Right ventricle myocardium inferior (tissue), 1 donor: ENCODE measurements around the gene GTPBP4. TPM values are rescaled to one million over a fixed set of nuclear protein-coding genes. Genes with fewer than 3 reads are reported as not detected.
"Not testable (repeated sequence)": the region's sequence is repeated elsewhere in the genome, so short reads cannot be mapped to it uniquely, and the experiment has no call there.

Experiments used
- ATAC-seq: fragments of 200-7000 bp; cut with Tn5 transposase; one replicate; pipeline ENCODE4 v1.9.1; 2020; ENCODE audit warnings: mild to moderate bottlenecking, moderate library complexity
- DNase-seq: peaks from one replicate; pipeline ENCODE4 v3.0.0; 2021; ENCODE audit errors: missing footprints
- intact Hi-C: fragments of 100-400 bp; cut with DNase I; formaldehyde crosslinking; loops from one replicate; pipeline ENCODE4 v1.11.0; 2022
- total RNA-seq: library from RNA; stranded (reverse); fragmentation: NEBNext Ultra II Directional; extraction: Animal tissue kit (Norgen Biotek cat#: 25700); gene quantifications from one replicate; pipeline ENCODE4 v1.2.1, GENCODE V29; 2021
- donor health status: DM: no; HTN: yes; CAD: no; lungs with severe emphysema.

The GTPBP4 gene
- total RNA-seq, 1 donor from 2014 or later: 29.3 TPM

- ATAC-seq (no peak), DNase-seq (no peak)
- intact Hi-C loops: loop anchor here (5.0 kb wide), 1 partner anchor 358 kb away; the partner anchor contains the start of gene DIP2C
Observed at GRCh38 chr10:1044964-1045363, 56.7 kb downstream of the GTPBP4 start.

DNA sequence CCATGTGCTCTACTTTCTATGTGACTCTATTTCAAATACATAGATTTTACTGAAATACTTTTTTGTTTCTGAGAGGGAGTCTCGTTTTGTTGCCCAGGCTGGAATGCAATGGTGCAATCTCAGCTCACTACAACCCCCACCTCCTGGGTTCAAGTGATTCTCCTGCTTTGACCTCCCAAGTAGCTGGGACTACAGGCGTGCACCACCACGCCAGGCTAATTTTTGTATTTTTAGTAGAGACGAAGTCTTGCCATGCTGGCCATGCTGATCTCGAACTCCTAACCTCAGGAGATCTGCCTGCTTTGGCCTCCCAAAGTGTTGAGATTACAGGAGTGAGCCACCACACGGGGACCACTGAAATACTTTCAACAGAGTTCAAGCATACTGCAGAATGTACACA is 57.2 kb downstream of the GTPBP4 start:
- DNase-seq: no peak
- ATAC-seq: no peak
- intact Hi-C loops: loop anchor here (5.0 kb wide), 1 partner anchor 358 kb away; the partner anchor contains the start of gene DIP2C

- ATAC-seq (no peak), DNase-seq (peak; percentile 62)
- intact Hi-C loops: loop anchor here (2.0 to 5.0 kb wide), 2 partner anchors 59 to 361 kb away; partner anchors contain the start of genes DIP2C and GTPBP4
Observed at GRCh38 chr10:1047937-1048336, 59.7 kb downstream of the GTPBP4 start.

DNA sequence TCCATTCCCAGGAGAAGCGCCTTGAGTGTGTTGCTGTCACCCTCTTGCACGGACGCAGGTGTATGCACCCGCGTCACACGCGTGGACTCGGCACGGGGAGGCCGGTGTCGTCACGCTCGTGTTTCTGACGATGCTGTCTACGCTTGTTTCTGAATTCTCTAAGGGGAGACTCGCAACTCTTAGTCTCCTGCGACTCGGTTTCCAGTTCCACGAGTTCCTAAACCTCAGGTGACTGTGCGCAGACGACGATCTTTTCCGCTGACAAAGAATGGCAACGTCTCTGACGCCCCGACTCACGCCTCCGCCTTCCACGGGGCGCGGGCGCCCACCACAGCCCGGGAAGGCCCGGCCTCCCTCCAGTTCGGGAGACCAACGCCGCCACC is 60.1 kb downstream of the GTPBP4 start:
- intact Hi-C loops: loop anchor here (2.0 to 5.0 kb wide), 2 partner anchors 60 to 361 kb away; partner anchors contain the start of genes DIP2C and GTPBP4
- DNase-seq (peak; percentile 71), ATAC-seq (no peak)

- intact Hi-C loops: loop anchor here (2.0 to 5.0 kb wide), 2 partner anchors 60 to 362 kb away; partner anchors contain the start of genes DIP2C and GTPBP4
- peak; percentile 97 for ATAC-seq
- peak; percentile 99 for DNase-seq
Observed at GRCh38 chr10:1048732-1049424, 60.6 kb downstream of the GTPBP4 start, which contains the start of gene IDI1. Gene IDI1, minus strand, starts transcription at chr10:1049119. Its CDS starts 116 bp downstream, at chr10:1049003.

DNA sequence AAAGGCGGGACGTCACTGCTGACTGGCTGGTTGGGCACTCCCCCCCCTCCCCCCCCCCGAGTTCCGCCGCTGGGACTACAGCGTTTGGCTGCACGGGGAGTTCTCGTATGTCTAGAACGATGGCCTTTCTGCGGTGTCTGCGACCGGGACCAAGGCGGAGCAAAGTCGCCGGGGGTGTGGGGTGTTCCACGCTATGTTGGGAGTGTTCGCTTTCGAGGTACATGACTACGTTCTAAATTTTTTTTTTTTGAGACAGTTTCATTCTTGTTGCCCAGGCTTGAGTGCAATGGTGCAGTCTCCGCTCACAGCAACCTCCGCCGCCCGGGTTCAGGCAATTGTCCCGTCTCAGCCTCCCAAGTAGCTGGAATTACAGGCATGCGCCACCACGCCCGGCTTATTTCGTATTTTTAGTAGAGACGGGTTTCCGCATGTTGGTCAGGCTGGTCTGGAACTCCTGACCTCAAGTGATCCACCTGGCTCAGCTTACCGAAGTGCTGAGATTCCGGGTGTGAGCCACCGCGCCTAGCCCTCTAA is 61.3 kb downstream of the GTPBP4 start:
- no peak for ATAC-seq
- no peak for DNase-seq
- intact Hi-C loops: loop anchor here (2.0 to 5.0 kb wide), 2 partner anchors 61 to 362 kb away; partner anchors contain the start of genes DIP2C and GTPBP4

GRCh38 chr10:1050145-1050544 is 61.9 kb downstream of the GTPBP4 start:
- ATAC-seq: no peak
- no peak for DNase-seq
- intact Hi-C loops: loop anchor here (10.0 kb wide), 1 partner anchor 115 kb away; the partner anchor contains the start of gene LARP4B

DNA sequence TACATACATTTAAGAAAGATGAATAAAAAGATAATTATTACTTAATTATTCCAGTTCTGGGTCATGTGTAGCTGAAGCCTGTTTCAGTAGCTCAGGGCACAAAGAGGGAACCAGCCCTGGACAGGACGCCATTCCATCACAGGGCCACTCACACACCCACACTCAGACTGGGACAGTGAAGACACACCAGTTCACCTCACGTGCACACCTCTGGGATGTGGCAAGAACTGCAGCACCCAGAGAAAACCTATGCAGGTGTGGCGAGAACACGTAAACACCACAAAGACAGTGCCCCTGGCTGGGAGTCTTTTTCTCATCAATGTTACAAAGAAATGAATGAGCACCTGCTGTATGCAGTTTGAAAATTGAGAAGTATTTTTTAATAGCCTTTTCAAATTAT is 62.3 kb downstream of the GTPBP4 start:
- no peak for ATAC-seq
- intact Hi-C loops: loop anchor here (10.0 kb wide), 1 partner anchor 116 kb away; the partner anchor contains the start of gene LARP4B

GRCh38 chr10:1054684-1055083 is 66.5 kb downstream of the GTPBP4 start:
- intact Hi-C loops: loop anchor here (10.0 kb wide), 1 partner anchor 120 kb away; the partner anchor contains the start of gene LARP4B
- ATAC-seq: no peak
- no peak for DNase-seq

More for the DNA sequence above, 62.3 kb downstream of the GTPBP4 start:
- DNase-seq: no peak

DNA sequence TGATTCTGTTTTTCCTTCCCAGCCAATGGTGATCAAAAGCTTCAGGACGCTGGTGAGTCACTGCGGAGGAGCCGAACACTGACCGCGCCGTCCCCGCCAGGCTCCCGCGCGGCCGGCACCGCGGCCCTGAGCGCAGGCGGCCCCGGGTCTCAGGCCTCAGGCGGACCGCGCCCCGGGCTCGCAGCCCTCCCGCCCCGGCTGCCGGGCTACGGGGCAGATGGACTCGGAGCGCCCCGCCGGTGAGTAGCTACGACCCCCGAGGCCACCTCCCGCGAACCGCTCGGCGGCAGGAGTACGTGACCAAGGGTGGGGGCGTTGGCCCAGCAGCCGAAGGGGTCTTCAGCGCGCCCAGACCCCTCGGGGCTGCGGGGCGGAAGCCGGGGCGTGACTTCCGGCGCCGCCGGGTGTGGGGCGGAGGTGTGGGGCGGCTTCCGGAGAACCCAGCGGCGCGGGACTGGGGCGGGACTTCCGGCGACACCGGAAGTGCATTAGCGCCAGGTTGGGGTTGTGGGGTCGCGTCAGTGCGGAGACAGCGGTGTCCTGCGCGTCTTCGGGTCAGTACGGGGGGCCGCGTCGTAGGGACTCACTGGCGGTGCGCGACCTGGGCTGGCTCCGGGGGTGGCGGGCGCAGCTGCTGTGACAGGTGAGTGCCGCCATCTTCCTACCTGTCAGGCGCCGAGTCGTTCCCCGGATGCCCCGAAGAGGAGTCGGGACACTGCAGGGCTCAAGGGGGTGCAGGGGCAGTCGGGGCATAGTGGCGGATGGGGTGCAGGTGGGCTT is 68.3 kb downstream of the GTPBP4 start, which contains the start of gene WDR37:
WDR37 (plus strand) TSS at position 60 of the 780 bp plus-strand sequence. CDS start 15,771 bp downstream, outside the sequence.
- DNase-seq: peak; percentile 94
- intact Hi-C loops: loop anchor here (10.0 kb wide), 1 partner anchor 122 kb away; the partner anchor contains the start of gene LARP4B
- ATAC-seq: peak; percentile 97

DNA sequence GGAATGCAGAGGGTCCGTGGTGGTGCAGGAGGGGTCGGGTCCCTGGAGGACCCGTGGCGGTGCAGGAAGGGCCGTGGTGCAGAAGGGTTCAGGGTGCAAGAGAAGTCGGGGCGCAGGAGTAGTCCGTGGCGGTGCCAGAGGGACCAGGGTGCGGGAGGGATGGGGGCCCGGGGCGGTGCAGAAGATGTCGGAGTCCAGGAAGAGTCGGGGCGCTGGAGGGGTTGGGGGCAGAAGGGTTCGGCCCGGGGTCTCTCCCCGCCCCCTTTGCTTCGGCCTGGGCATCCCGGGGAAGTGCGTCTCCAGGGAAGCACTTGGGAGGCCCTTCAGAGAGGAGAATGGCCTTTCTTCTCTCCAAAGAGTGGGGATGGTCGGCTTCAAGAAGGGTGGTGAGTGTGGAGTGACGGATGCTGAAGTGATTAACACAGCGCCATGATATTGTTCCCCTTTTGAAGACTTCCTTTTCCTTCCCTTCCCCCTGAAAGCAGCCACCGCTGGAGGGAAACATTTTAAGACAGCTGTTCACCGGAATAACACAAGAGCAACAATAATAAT is 68.9 kb downstream of the GTPBP4 start:
- DNase-seq (no peak), ATAC-seq (peak; percentile 21)
- intact Hi-C loops: loop anchor here (10.0 kb wide), 1 partner anchor 122 kb away; the partner anchor contains the start of gene LARP4B

DNA sequence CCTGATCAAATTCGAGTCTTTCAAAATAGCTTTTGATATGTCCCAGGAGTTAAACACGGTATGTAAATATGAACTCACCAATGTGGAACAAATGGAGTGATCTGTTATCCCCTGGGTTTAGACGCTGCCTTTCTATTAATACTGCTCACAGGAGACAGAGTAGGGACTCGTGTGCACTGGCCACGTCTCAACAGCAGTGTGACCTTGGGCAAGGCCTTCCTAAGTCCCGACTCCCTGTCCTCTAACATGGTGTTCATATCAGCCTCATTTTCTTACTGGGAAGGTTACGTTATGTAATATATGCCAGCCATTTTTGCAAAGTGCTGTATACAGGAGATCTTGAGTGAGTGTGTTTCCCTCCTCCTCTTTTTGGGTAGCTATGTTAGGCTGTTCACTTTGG is 69.8 kb downstream of the GTPBP4 start:
- DNase-seq: no peak
- peak; percentile 51 for ATAC-seq
- intact Hi-C loops: loop anchor here (10.0 kb wide), 1 partner anchor 123 kb away; the partner anchor contains the start of gene LARP4B

DNA sequence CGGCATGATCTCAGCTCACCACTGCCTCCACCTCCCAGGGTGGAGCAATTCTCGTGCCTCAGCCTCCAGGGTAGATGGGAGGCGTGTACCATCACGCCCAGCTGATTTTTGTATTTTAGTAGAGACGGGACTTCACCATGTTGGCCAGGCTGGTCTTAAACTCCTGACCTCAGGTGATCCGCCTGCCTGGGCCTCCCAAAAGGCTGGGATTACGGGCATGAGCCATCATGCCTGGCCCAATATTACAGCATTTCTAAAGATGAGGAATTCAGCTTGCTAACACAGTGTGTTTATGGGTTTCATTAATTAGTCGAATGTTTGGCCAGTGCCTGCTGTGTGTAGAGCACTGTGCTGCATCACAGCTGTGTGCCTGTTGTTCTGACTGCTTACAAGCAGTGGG is 71.7 kb downstream of the GTPBP4 start:
- DNase-seq (no peak), ATAC-seq (no peak)
- intact Hi-C loops: loop anchor here (10.0 kb wide), 1 partner anchor 125 kb away; the partner anchor contains the start of gene LARP4B

- ATAC-seq (no peak), DNase-seq (no peak)
- intact Hi-C loops: no loop called here
Observed at GRCh38 chr10:1061930-1062774, 73.9 kb downstream of the GTPBP4 start.

- intact Hi-C loops: no loop called here
- DNase-seq: no peak
- no peak for ATAC-seq
Observed at GRCh38 chr10:1063232-1063865, 75.1 kb downstream of the GTPBP4 start.

- DNase-seq: no peak
- intact Hi-C loops: no loop called here
- no peak for ATAC-seq
Observed at GRCh38 chr10:1064964-1065247, 76.7 kb downstream of the GTPBP4 start.

- intact Hi-C loops, ATAC-seq, DNase-seq: not testable (repeated sequence)
Observed at GRCh38 chr10:1066734-1067133, 78.5 kb downstream of the GTPBP4 start.
